ENCODE data around the gene JAZF1.

GRCh38 chr7:28065308-28065707 is 115.3 kb downstream of the JAZF1 start:
- TF ChIP-seq CTCF (IDR thresholded peaks at IDR 0.05; ENCODE audit: poor library complexity), result no peak
- TF ChIP-seq EZH2 (IDR thresholded peaks at IDR 0.05; ENCODE audit: borderline replicate concordance), result no peak

Data from hepatocyte (in vitro differentiated cells).